HAP-1 (cell line): Measurements from ENCODE around the gene ACTN1.
"Not testable (repeated sequence)": the region's sequence is repeated elsewhere in the genome, so short reads cannot be mapped to it uniquely, and the experiment has no call there.

Experiments
- DNase-seq, 2 experiments: peaks; one replicate each; pipeline ENCODE4 v3.0.0-alpha.2; 2016 to 2020; ENCODE audit warnings: low spot score in 2 of 2
- H3K27me3 ChIP-seq: fragments of 250-450 bp; sonication (Bioruptor Pico); 2 replicates; pipeline ENCODE4 v1.5.1; 2020; ENCODE audit warnings: low read depth, mild to moderate bottlenecking, moderate library complexity
- H3K36me3 ChIP-seq: fragments of 250-450 bp; sonication (Bioruptor Pico); replicated peaks from 2 replicates; pipeline ENCODE4 v1.5.1; 2020; ENCODE audit warnings: mild to moderate bottlenecking
- H3K4me1 ChIP-seq: fragments of 250-450 bp; sonication (Bioruptor Pico); 2 replicates; pipeline ENCODE4 v1.5.1; 2020; ENCODE audit warnings: mild to moderate bottlenecking
- H3K4me3 ChIP-seq: fragments of 250-450 bp; sonication (Bioruptor Pico); 2 replicates; pipeline ENCODE4 v1.5.1; 2020; ENCODE audit warnings: mild to moderate bottlenecking, moderate library complexity
- H3K9me3 ChIP-seq: fragments of 250-450 bp; sonication (Bioruptor Pico); 2 replicates; pipeline ENCODE4 v1.5.1; 2020; ENCODE audit warnings: mild to moderate bottlenecking, moderate library complexity
- in situ Hi-C: fragments of 300-500 bp; cut with MboI; formaldehyde crosslinking; loops from 3 replicates; pipeline ENCODE4 v1.14.3; 2020; ENCODE audit warnings: low sequenced_read_pairs, inconsistent platforms, mixed read lengths

ACTN1 gene

GRCh38 chr14:68979021-68979721 is at the start of gene ACTN1:
ACTN1 (minus strand) TSS chr14:68979302; CDS start chr14:68979056, 246 bp downstream.
- Histone ChIP-seq H3K4me1 (peaks cover 9% of the 10 kb centered on the region; the same call in 1 of the 2 replicates), H3K36me3 (peaks cover 11% of the 10 kb centered on the region), H3K4me3 (peak within 1 kb of the TSS; percentile 95), H3K27me3 (no peaks in the 10 kb centered on the region), H3K9me3 (no peaks in the 10 kb centered on the region)
- in situ Hi-C loops: no loop called here
- DNase-seq: peak; percentile 94 to 96

- in situ Hi-C loops: no loop called here
Measured at GRCh38 chr14:69027242-69027913, 48.3 kb upstream of the ACTN1 start.

GRCh38 chr14:69023035-69023434 is 43.9 kb upstream of the ACTN1 start:
- Histone ChIP-seq H3K27me3 (no peaks in the 10 kb centered on the region), H3K4me1 (no peaks in the 10 kb centered on the region), H3K4me3 (no peak overlapping the region), H3K36me3 (no peaks in the 10 kb centered on the region), H3K9me3 (no peaks in the 10 kb centered on the region)
- no peak for DNase-seq
- in situ Hi-C loops: no loop called here

More at GRCh38 chr14:69027242-69027913, 48.3 kb upstream of the ACTN1 start:
- DNase-seq: no peak
- Histone ChIP-seq H3K9me3 (no peaks in the 10 kb centered on the region), H3K36me3 (no peaks in the 10 kb centered on the region), H3K4me3 (no peak overlapping the region), H3K27me3 (no peaks in the 10 kb centered on the region), H3K4me1 (no peaks in the 10 kb centered on the region)

GRCh38 chr14:69022093-69022492 is 43.0 kb upstream of the ACTN1 start:
- in situ Hi-C loops, H3K9me3 ChIP-seq, H3K4me3 ChIP-seq: not testable (repeated sequence)

GRCh38 chr14:69017706-69018105 is 38.6 kb upstream of the ACTN1 start:
- DNase-seq: no peak
- Histone ChIP-seq H3K36me3 (no peaks in the 10 kb centered on the region), H3K4me3 (no peak overlapping the region), H3K4me1 (no peaks in the 10 kb centered on the region), H3K27me3 (no peaks in the 10 kb centered on the region), H3K9me3 (no peaks in the 10 kb centered on the region)
- in situ Hi-C loops: no loop called here

More at GRCh38 chr14:69022093-69022492, 43.0 kb upstream of the ACTN1 start:
- DNase-seq, H3K4me1 ChIP-seq, H3K27me3 ChIP-seq, H3K36me3 ChIP-seq: not testable (repeated sequence)

- H3K4me3 ChIP-seq: no peak overlapping the region
- no peaks in the 10 kb centered on the region for H3K9me3 ChIP-seq
- H3K4me1 ChIP-seq: no peaks in the 10 kb centered on the region
- DNase-seq: no peak
- H3K36me3 ChIP-seq: no peaks in the 10 kb centered on the region
- no peaks in the 10 kb centered on the region for H3K27me3 ChIP-seq
- in situ Hi-C loops: no loop called here
Measured at GRCh38 chr14:69014829-69015259, 35.7 kb upstream of the ACTN1 start.

- in situ Hi-C loops: no loop called here
- Histone ChIP-seq H3K4me3 (no peak overlapping the region), H3K27me3 (no peaks in the 10 kb centered on the region), H3K36me3 (no peaks in the 10 kb centered on the region), H3K9me3 (no peaks in the 10 kb centered on the region), H3K4me1 (no peaks in the 10 kb centered on the region)
- DNase-seq: peak in 1 of 2 experiments; percentile 34
Measured at GRCh38 chr14:69013943-69014782, 35.1 kb upstream of the ACTN1 start.

- no peaks in the 10 kb centered on the region for H3K27me3 ChIP-seq
- no peaks in the 10 kb centered on the region for H3K36me3 ChIP-seq
- H3K4me3 ChIP-seq: no peak overlapping the region
- in situ Hi-C loops: no loop called here
- peaks cover 4% of the 10 kb centered on the region for H3K4me1 ChIP-seq
- DNase-seq: no peak
- H3K9me3 ChIP-seq: no peaks in the 10 kb centered on the region
Measured at GRCh38 chr14:69012256-69012953, 33.3 kb upstream of the ACTN1 start.

GRCh38 chr14:69010648-69011047 is 31.5 kb upstream of the ACTN1 start:
- peaks cover 4% of the 10 kb centered on the region for H3K4me1 ChIP-seq
- in situ Hi-C loops: no loop called here
- no peaks in the 10 kb centered on the region for H3K36me3 ChIP-seq
- no peak for DNase-seq
- H3K4me3 ChIP-seq: no peak overlapping the region
- H3K27me3 ChIP-seq: no peaks in the 10 kb centered on the region
- no peaks in the 10 kb centered on the region for H3K9me3 ChIP-seq

GRCh38 chr14:69008421-69008884 is 29.4 kb upstream of the ACTN1 start:
- no peaks in the 10 kb centered on the region for H3K9me3 ChIP-seq
- no peaks in the 10 kb centered on the region for H3K27me3 ChIP-seq
- no peak overlapping the region for H3K4me3 ChIP-seq
- DNase-seq: peak; percentile 34 to 61
- in situ Hi-C loops: no loop called here
- H3K4me1 ChIP-seq: peaks cover 4% of the 10 kb centered on the region
- H3K36me3 ChIP-seq: no peaks in the 10 kb centered on the region

- Histone ChIP-seq H3K4me3 (no peak overlapping the region), H3K27me3 (no peaks in the 10 kb centered on the region), H3K9me3 (no peaks in the 10 kb centered on the region), H3K36me3 (no peaks in the 10 kb centered on the region), H3K4me1 (peaks cover 4% of the 10 kb centered on the region)
- DNase-seq: no peak
- in situ Hi-C loops: no loop called here
Measured at GRCh38 chr14:69006346-69006745, 27.2 kb upstream of the ACTN1 start.

- Histone ChIP-seq H3K9me3 (no peaks in the 10 kb centered on the region), H3K27me3 (no peaks in the 10 kb centered on the region), H3K4me3 (no peak overlapping the region), H3K4me1 (peaks cover 4% of the 10 kb centered on the region), H3K36me3 (no peaks in the 10 kb centered on the region)
- in situ Hi-C loops: no loop called here
- no peak for DNase-seq
Measured at GRCh38 chr14:69005432-69006148, 26.5 kb upstream of the ACTN1 start.
